K562 (cell line): Measurements from ENCODE around the gene CD19. TPM values are rescaled to one million over a fixed set of nuclear protein-coding genes. Genes with fewer than 3 reads are reported as not detected.
A peak's percentile ranks its signal among the peaks of the same experiment; 100 is the strongest.

Experiments used
- BACH1 ChIP-seq: fragments of 200-800 bp; sonication (Bioruptor generic); IDR thresholded peaks from 2 replicates; pipeline ENCODE4 v1.6.1; 2016; ENCODE audit warnings: missing genetic modification characterization, missing compliant biosample characterization
- CLOCK ChIP-seq: fragments of 250-450 bp; sonication (Bioruptor Pico); IDR thresholded peaks from 2 replicates; pipeline ENCODE4 v1.4.0; 2020; ENCODE audit warnings: mild to moderate bottlenecking, moderate library complexity, borderline replicate concordance
- ELF4 ChIP-seq: fragments of 450-650 bp; formaldehyde crosslinking; IDR thresholded peaks from 2 replicates; pipeline ENCODE4 v1.4.0; 2022; ENCODE audit warnings: missing genetic modification characterization
- HDAC8 ChIP-seq: fragments of 450-650 bp; IDR thresholded peaks from 2 replicates; pipeline ENCODE4 v1.6.1; 2016; ENCODE audit warnings: mild to moderate bottlenecking, missing genetic modification characterization, moderate library complexity, missing compliant biosample characterization
- KAT2B ChIP-seq: IDR thresholded peaks from one replicate; pipeline ENCODE4 v1.6.1; 2012; ENCODE audit warnings: low read depth, mild to moderate bottlenecking, control low read depth, inconsistent platforms, low read length, moderate library complexity
- KAT8 ChIP-seq: fragments of 450-650 bp; IDR thresholded peaks from 2 replicates; pipeline ENCODE4 v1.6.1; 2016; ENCODE audit warnings: low read depth, mild to moderate bottlenecking
- KLF13 ChIP-seq: fragments of 450-650 bp; IDR thresholded peaks from 2 replicates; pipeline ENCODE4 v1.6.1; 2016; ENCODE audit warnings: missing genetic modification characterization, low read depth, mild to moderate bottlenecking, missing compliant biosample characterization, moderate library complexity, borderline replicate concordance
- L3MBTL2 ChIP-seq: fragments of 450-650 bp; IDR thresholded peaks from 2 replicates; pipeline ENCODE4 v1.6.1; 2016; ENCODE audit warnings: mild to moderate bottlenecking, moderate library complexity
- MLLT1 ChIP-seq, 2 experiments: fragments of 450-650 bp; IDR thresholded peaks; 2 replicates each; pipeline ENCODE4 v1.6.1; 2016
- MTA2 ChIP-seq: fragments of 450-650 bp; IDR thresholded peaks from 2 replicates; pipeline ENCODE4 v1.6.1; 2016; ENCODE audit warnings: low read depth
- MTA3 ChIP-seq: fragments of 450-650 bp; formaldehyde crosslinking; IDR thresholded peaks from 2 replicates; pipeline ENCODE4 v1.6.1; 2017; ENCODE audit warnings: mild to moderate bottlenecking, borderline replicate concordance
- NCOA2 ChIP-seq, 2 experiments: fragments of 450-650 bp; IDR thresholded peaks; 2 replicates each; pipeline ENCODE4 v1.6.1; 2018; ENCODE audit warnings: mild to moderate bottlenecking in 2 of 2, moderate library complexity in 1 of 2; ENCODE audit not compliant: partially characterized antibody in 2 of 2
- RBBP5 ChIP-seq: fragments of 200-600 bp; sonication (generic); IDR thresholded peaks from 2 replicates; pipeline ENCODE4 v1.6.1; 2012; ENCODE audit warnings: borderline replicate concordance, mild to moderate bottlenecking, low read length, control low read depth, inconsistent platforms; ENCODE audit not compliant: insufficient read depth, poor library complexity, severe bottlenecking
- SMARCB1 ChIP-seq: IDR thresholded peaks from 2 replicates; pipeline ENCODE4 v1.6.1; 2011; ENCODE audit warnings: improper control_type of control experiment, low read depth; ENCODE audit not compliant: insufficient read length
- SNAPC5 ChIP-seq: fragments of 250-450 bp; sonication (Bioruptor Pico); IDR thresholded peaks from 2 replicates; pipeline ENCODE4 v1.8.0; 2021; ENCODE audit warnings: moderate library complexity, mild to moderate bottlenecking, inconsistent platforms
- TAF9B ChIP-seq: fragments of 450-650 bp; IDR thresholded peaks from 2 replicates; pipeline ENCODE4 v1.6.1; 2018; ENCODE audit warnings: mild to moderate bottlenecking; ENCODE audit not compliant: partially characterized antibody
- TBL1XR1 ChIP-seq, 2 experiments: IDR thresholded peaks; 2 replicates each; pipeline ENCODE4 v1.6.1; 2012; ENCODE audit warnings: improper control_type of control experiment in 2 of 2, low read length in 2 of 2, mild to moderate bottlenecking in 1 of 2
- U2AF1 ChIP-seq: fragments of 200-400 bp; formaldehyde crosslinking; optimal IDR thresholded peaks from 2 replicates; pipeline ENCODE3; 2017; ENCODE audit warnings: mild to moderate bottlenecking, low read depth, low read length, moderate library complexity
- USF2 ChIP-seq: sonication (generic); formaldehyde crosslinking; IDR thresholded peaks from 2 replicates; pipeline ENCODE4 v1.5.0; 2020; ENCODE audit warnings: missing genetic modification reagents
- ZNF23 ChIP-seq: fragments of 250-450 bp; sonication (Bioruptor Pico); IDR thresholded peaks from 2 replicates; pipeline ENCODE4 v1.4.0; 2020; ENCODE audit warnings: mild to moderate bottlenecking
- ZNF311 ChIP-seq: fragments of 250-450 bp; sonication (Bioruptor Pico); IDR thresholded peaks from 2 replicates; pipeline ENCODE4 v1.4.0; 2020; ENCODE audit warnings: mild to moderate bottlenecking, moderate library complexity
- ZNF41 ChIP-seq: fragments of 250-450 bp; sonication (Bioruptor Pico); conservative IDR thresholded peaks from 2 replicates; pipeline ENCODE4 v1.4.0; 2020; ENCODE audit warnings: mild to moderate bottlenecking
- ZNF764 ChIP-seq: fragments of 250-450 bp; sonication (Bioruptor Pico); IDR thresholded peaks from 2 replicates; pipeline ENCODE4 v1.4.0; 2020; ENCODE audit warnings: low read depth, mild to moderate bottlenecking, moderate library complexity
- polyA plus RNA-seq, 8 experiments: library from polyadenylated mRNA; depleted of rRNA in 4 of 8; stranded (reverse) in 5 of 8; unstranded in 3 of 8; fragments of >200 nt; fragmentation: Nextera tagmentation in 2 of 8; fragmentation: Illumina TruSeq in 1 of 8; extraction: Ambion mirVana in 2 of 8; extraction: Trizol in 1 of 8; gene quantifications; 2 replicates each; pipeline versions ENCODE4 v1.2.1 to v1.2.3, GENCODE V29; 2011 to 2014; ENCODE audit warnings: inconsistent platforms in 1 of 8, missing spikeins in 1 of 8
- total RNA-seq, 7 experiments: library from RNA; depleted of rRNA in 6 of 7; stranded (reverse); fragments of >200 nt in 6 of 7; fragmentation: Illumina TruSeq in 2 of 7; extraction: Trizol in 2 of 7; gene quantifications; 2 replicates each; pipeline versions ENCODE4 v1.2.1 to v1.2.3, GENCODE V29; 2011 to 2021; ENCODE audit warnings: low replicate concordance in 1 of 7

CD19 gene
- total and polyA plus RNA-seq, 9 of the 15 experiments (the other 6 are each of a cell fraction or from before 2014, with no cell fraction given): 0.27 to 3.7 (median 2.0) TPM; not detected in 1

- peak; percentile 82; the same call in 1 of the 2 replicates for TF ChIP-seq CLOCK (CRISPR knock-in tag)
- no peak for TF ChIP-seq ZNF23 (CRISPR knock-in tag)
- TF ChIP-seq MTA3: peak; percentile 99
- TF ChIP-seq ZNF41: no peak
- no peak for TF ChIP-seq ZNF764 (CRISPR knock-in tag)
- TF ChIP-seq RBBP5: no peak
- TF ChIP-seq ELF4: no peak
- 0 out of 2 replicates have a peak, but pooled peaks have one; percentile 17 for TF ChIP-seq ZNF311 (CRISPR knock-in tag)
- peak; percentile 95 for TF ChIP-seq L3MBTL2
- TF ChIP-seq USF2 (CRISPR knock-in tag): peak; percentile 100
- TF ChIP-seq MTA2: no peak
- TF ChIP-seq SNAPC5 (CRISPR knock-in tag): no peak
- no peak for TF ChIP-seq U2AF1
- peak; percentile 64; the same call in 1 of the 2 replicates for TF ChIP-seq KAT8
- TF ChIP-seq MLLT1 (IDR thresholded peaks at IDR 0.05): no peak
- TF ChIP-seq KLF13 (tag): 0 out of 2 replicates have a peak, but pooled peaks have one; percentile 26
- TF ChIP-seq TAF9B: peak; percentile 92
- no peak for TF ChIP-seq NCOA2 (IDR thresholded peaks at IDR 0.05; ENCODE audit: partially characterized antibody in 2 of 2)
- TF ChIP-seq SMARCB1: no peak
- no peak for TF ChIP-seq HDAC8
- TF ChIP-seq TBL1XR1 (IDR thresholded peaks at IDR 0.05; ENCODE audit: low read length in 2 of 2): peak in 1 of 2 experiments; percentile 60; a peak in 3 of 4 replicates
- no peak for TF ChIP-seq KAT2B
- no peak for TF ChIP-seq BACH1 (tag)
Measured at GRCh38 chr16:28974437-28975157, 42.8 kb downstream of the CD19 start, which contains the start of gene SPNS1 (continued).
